Measurements from ENCODE around the gene PRLR.

- TF ChIP-seq EZH2 (IDR thresholded peaks at IDR 0.05; ENCODE audit: borderline replicate concordance), result no peak
- TF ChIP-seq CTCF (IDR thresholded peaks at IDR 0.05; ENCODE audit: poor library complexity), result no peak
- TF ChIP-seq EZH2phosphoT487 (IDR thresholded peaks at IDR 0.05; ENCODE audit: low read depth, severe bottlenecking, unreplicated experiment), result no peak
Measured at GRCh38 chr5:35124932-35125331, 105.4 kb downstream of the PRLR start.

Measured in hepatocyte (in vitro differentiated cells).